ENCODE results near the gene MYL11.
"Not testable (repeated sequence)": the region's sequence is repeated elsewhere in the genome, so short reads cannot be mapped to it uniquely, and the experiment has no call there.

Gene MYL11

GRCh38 chr16:30383521-30383920, 8.9 kb downstream of the MYL11 start:
- Histone ChIP-seq H3K4me3 (ENCODE audit: low read length) (no peak overlapping the region), H3K9me3 (ENCODE audit: control insufficient read depth, low read length) (no peaks in the 10 kb centered on the region)

GRCh38 chr16:30394592-30395154, 20.1 kb downstream of the MYL11 start:
- Histone ChIP-seq H3K4me3 (ENCODE audit: low read length) (peak overlapping the region; percentile 93), H3K27me3 (replicated peaks; ENCODE audit: control insufficient read depth, insufficient read depth, low read length) (no peaks in the 10 kb centered on the region), H3K9me3 (ENCODE audit: control insufficient read depth, low read length) (no peaks in the 10 kb centered on the region), H3K36me3 (ENCODE audit: control insufficient read depth, insufficient read depth, low read length, severe bottlenecking) (peaks cover 8% of the 10 kb centered on the region), H3K9ac (ENCODE audit: low read length) (peak overlapping the region; percentile 84), H3K4me1 (ENCODE audit: control insufficient read depth, insufficient read depth, low read length) (peaks cover 14% of the 10 kb centered on the region)
- DNase-seq (ENCODE audit: low read depth), result peak; percentile 69

More at GRCh38 chr16:30383521-30383920, 8.9 kb downstream of the MYL11 start:
- no peaks in the 10 kb centered on the region for H3K27me3 ChIP-seq (replicated peaks; ENCODE audit: control insufficient read depth, insufficient read depth, low read length)
- no peak overlapping the region for H3K9ac ChIP-seq (ENCODE audit: low read length)
- no peaks in the 10 kb centered on the region for H3K36me3 ChIP-seq (ENCODE audit: control insufficient read depth, insufficient read depth, low read length, severe bottlenecking)
- H3K4me1 ChIP-seq (ENCODE audit: control insufficient read depth, insufficient read depth, low read length), result peaks cover 13% of the 10 kb centered on the region
- no peak for DNase-seq (ENCODE audit: low read depth)

- Histone ChIP-seq H3K9ac (ENCODE audit: low read length) (peak within 1 kb of the TSS; percentile 84), H3K36me3 (ENCODE audit: control insufficient read depth, insufficient read depth, low read length, severe bottlenecking) (peaks cover 8% of the 10 kb centered on the region), H3K4me3 (ENCODE audit: low read length) (peak within 1 kb of the TSS; percentile 93), H3K9me3 (ENCODE audit: control insufficient read depth, low read length) (no peaks in the 10 kb centered on the region), H3K27me3 (replicated peaks; ENCODE audit: control insufficient read depth, insufficient read depth, low read length) (no peaks in the 10 kb centered on the region), H3K4me1 (ENCODE audit: control insufficient read depth, insufficient read depth, low read length) (peaks cover 14% of the 10 kb centered on the region)
- peak; percentile 94 for DNase-seq (ENCODE audit: low read depth)
Observed at GRCh38 chr16:30395155-30395991, 20.8 kb downstream of the MYL11 start, which contains the start of gene ZNF48. TSS of gene ZNF48 (plus strand) at chr16:30395420. CDS start at chr16:30395795, 375 bp downstream.

- Histone ChIP-seq H3K9me3 (ENCODE audit: control insufficient read depth, low read length) (no peaks in the 10 kb centered on the region), H3K9ac (ENCODE audit: low read length) (peak overlapping the region; percentile 84), H3K4me3 (ENCODE audit: low read length) (peak overlapping the region; percentile 93), H3K27me3 (replicated peaks; ENCODE audit: control insufficient read depth, insufficient read depth, low read length) (no peaks in the 10 kb centered on the region), H3K36me3 (ENCODE audit: control insufficient read depth, insufficient read depth, low read length, severe bottlenecking) (peaks cover 8% of the 10 kb centered on the region), H3K4me1 (ENCODE audit: control insufficient read depth, insufficient read depth, low read length) (peaks cover 14% of the 10 kb centered on the region)
- no peak for DNase-seq (ENCODE audit: low read depth)
Observed at GRCh38 chr16:30395992-30396585, 21.5 kb downstream of the MYL11 start.

- H3K9ac ChIP-seq (ENCODE audit: low read length), result peak overlapping the region; percentile 84
- peaks cover 14% of the 10 kb centered on the region for H3K4me1 ChIP-seq (ENCODE audit: control insufficient read depth, insufficient read depth, low read length)
- H3K36me3 ChIP-seq (ENCODE audit: control insufficient read depth, insufficient read depth, low read length, severe bottlenecking); DNase-seq (ENCODE audit: low read depth); H3K4me3 ChIP-seq (ENCODE audit: low read length); H3K27me3 ChIP-seq (replicated peaks; ENCODE audit: control insufficient read depth, insufficient read depth, low read length); H3K9me3 ChIP-seq (ENCODE audit: control insufficient read depth, low read length): not testable (repeated sequence)
Observed at GRCh38 chr16:30396627-30397026, 22.0 kb downstream of the MYL11 start.

GRCh38 chr16:30397056-30397455, 22.5 kb downstream of the MYL11 start:
- no peak for DNase-seq (ENCODE audit: low read depth)
- Histone ChIP-seq H3K4me3 (ENCODE audit: low read length) (no peak overlapping the region), H3K27me3 (replicated peaks; ENCODE audit: control insufficient read depth, insufficient read depth, low read length) (no peaks in the 10 kb centered on the region), H3K9me3 (ENCODE audit: control insufficient read depth, low read length) (no peaks in the 10 kb centered on the region), H3K36me3 (ENCODE audit: control insufficient read depth, insufficient read depth, low read length, severe bottlenecking) (peaks cover 8% of the 10 kb centered on the region), H3K4me1 (ENCODE audit: control insufficient read depth, insufficient read depth, low read length) (peaks cover 14% of the 10 kb centered on the region), H3K9ac (ENCODE audit: low read length) (no peak overlapping the region)

- H3K9me3 ChIP-seq (ENCODE audit: control insufficient read depth, low read length), result no peaks in the 10 kb centered on the region
- no peak for DNase-seq (ENCODE audit: low read depth)
- no peak overlapping the region for H3K9ac ChIP-seq (ENCODE audit: low read length)
- H3K4me3 ChIP-seq (ENCODE audit: low read length), result no peak overlapping the region
- peaks cover 8% of the 10 kb centered on the region for H3K36me3 ChIP-seq (ENCODE audit: control insufficient read depth, insufficient read depth, low read length, severe bottlenecking)
- peaks cover 14% of the 10 kb centered on the region for H3K4me1 ChIP-seq (ENCODE audit: control insufficient read depth, insufficient read depth, low read length)
- no peaks in the 10 kb centered on the region for H3K27me3 ChIP-seq (replicated peaks; ENCODE audit: control insufficient read depth, insufficient read depth, low read length)
Observed at GRCh38 chr16:30397776-30398660, 23.4 kb downstream of the MYL11 start.

- no peak overlapping the region for H3K4me3 ChIP-seq (ENCODE audit: low read length)
- peaks cover 14% of the 10 kb centered on the region for H3K4me1 ChIP-seq (ENCODE audit: control insufficient read depth, insufficient read depth, low read length)
- no peak for DNase-seq (ENCODE audit: low read depth)
Observed at GRCh38 chr16:30398661-30399434, 24.2 kb downstream of the MYL11 start.

GRCh38 chr16:30399435-30400186, 25.0 kb downstream of the MYL11 start:
- Histone ChIP-seq H3K9ac (ENCODE audit: low read length) (peak overlapping the region; percentile 94), H3K36me3 (ENCODE audit: control insufficient read depth, insufficient read depth, low read length, severe bottlenecking) (peaks cover 8% of the 10 kb centered on the region), H3K4me3 (ENCODE audit: low read length) (peak overlapping the region; percentile 90), H3K9me3 (ENCODE audit: control insufficient read depth, low read length) (no peaks in the 10 kb centered on the region), H3K27me3 (replicated peaks; ENCODE audit: control insufficient read depth, insufficient read depth, low read length) (no peaks in the 10 kb centered on the region), H3K4me1 (ENCODE audit: control insufficient read depth, insufficient read depth, low read length) (peaks cover 6% of the 10 kb centered on the region)
- DNase-seq (ENCODE audit: low read depth), result no peak

More at GRCh38 chr16:30398661-30399434, 24.2 kb downstream of the MYL11 start:
- no peak overlapping the region for H3K9ac ChIP-seq (ENCODE audit: low read length)
- no peaks in the 10 kb centered on the region for H3K27me3 ChIP-seq (replicated peaks; ENCODE audit: control insufficient read depth, insufficient read depth, low read length)
- peaks cover 8% of the 10 kb centered on the region for H3K36me3 ChIP-seq (ENCODE audit: control insufficient read depth, insufficient read depth, low read length, severe bottlenecking)
- no peaks in the 10 kb centered on the region for H3K9me3 ChIP-seq (ENCODE audit: control insufficient read depth, low read length)

Measured in adipocyte (in vitro differentiated cells).